ENCODE measurements around the gene HPSE2. TPM values are rescaled to one million over a fixed set of nuclear protein-coding genes. Genes with fewer than 3 reads are reported as not detected.
A peak's percentile ranks its signal among the peaks of the same experiment; 100 is the strongest.
"Not testable (repeated sequence)": the region's sequence is repeated elsewhere in the genome, so short reads cannot be mapped to it uniquely, and the experiment has no call there.

Gene HPSE2
- total RNA-seq, 2 donors from 2014 or later, result 1.0 to 1.8 TPM

DNA sequence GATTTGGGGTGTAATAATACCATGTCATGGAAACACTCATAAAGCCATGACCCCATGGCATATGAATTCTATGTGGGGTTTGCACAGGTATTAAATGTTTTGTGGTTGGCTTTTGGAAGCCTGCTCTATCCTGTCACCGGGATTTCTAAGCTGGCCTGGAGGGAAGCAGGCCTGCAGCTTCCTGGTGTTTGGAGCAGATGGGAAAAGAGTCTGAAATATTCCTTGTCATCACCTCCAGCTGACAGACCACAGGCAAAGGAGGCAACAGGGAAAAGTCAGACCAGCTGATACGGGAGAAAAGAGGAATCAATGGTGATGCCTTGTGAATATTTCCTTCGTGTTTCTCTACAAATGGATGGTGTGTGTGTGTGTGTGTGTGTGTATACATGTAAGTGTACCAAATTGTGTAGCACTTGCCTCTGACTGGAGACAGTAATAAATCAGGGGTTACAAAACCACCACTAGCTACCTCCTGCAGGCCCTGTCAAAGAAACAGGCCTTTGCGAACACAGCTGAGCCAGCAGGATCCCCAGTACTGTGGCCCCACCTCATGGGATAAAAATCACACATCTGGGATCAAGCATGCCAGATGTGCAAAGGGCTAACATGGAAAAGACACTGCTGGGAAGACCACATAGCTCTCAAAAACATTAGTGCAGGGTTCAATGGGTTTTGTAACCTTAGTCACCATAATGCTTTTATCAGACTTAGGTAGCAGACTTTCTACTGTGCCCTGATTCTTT is 668.1 kb downstream of the HPSE2 start:
- no peaks in the 10 kb centered on the region for H3K27me3 ChIP-seq
- intact Hi-C loops (cut with DNase I), result no loop called here
- no peak for DNase-seq
- H3K36me3 ChIP-seq, result no peaks in the 10 kb centered on the region
- no peaks in the 10 kb centered on the region for H3K9me3 ChIP-seq
- H3K27ac ChIP-seq, result no peak overlapping the region
- H3K4me3 ChIP-seq, result no peak overlapping the region
- H3K4me1 ChIP-seq, result no peaks in the 10 kb centered on the region
- TF ChIP-seq, protein P1, sequence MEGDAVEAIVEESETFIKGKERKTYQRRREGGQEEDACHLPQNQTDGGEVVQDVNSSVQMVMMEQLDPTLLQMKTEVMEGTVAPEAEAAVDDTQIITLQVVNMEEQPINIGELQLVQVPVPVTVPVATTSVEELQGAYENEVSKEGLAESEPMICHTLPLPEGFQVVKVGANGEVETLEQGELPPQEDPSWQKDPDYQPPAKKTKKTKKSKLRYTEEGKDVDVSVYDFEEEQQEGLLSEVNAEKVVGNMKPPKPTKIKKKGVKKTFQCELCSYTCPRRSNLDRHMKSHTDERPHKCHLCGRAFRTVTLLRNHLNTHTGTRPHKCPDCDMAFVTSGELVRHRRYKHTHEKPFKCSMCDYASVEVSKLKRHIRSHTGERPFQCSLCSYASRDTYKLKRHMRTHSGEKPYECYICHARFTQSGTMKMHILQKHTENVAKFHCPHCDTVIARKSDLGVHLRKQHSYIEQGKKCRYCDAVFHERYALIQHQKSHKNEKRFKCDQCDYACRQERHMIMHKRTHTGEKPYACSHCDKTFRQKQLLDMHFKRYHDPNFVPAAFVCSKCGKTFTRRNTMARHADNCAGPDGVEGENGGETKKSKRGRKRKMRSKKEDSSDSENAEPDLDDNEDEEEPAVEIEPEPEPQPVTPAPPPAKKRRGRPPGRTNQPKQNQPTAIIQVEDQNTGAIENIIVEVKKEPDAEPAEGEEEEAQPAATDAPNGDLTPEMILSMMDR (IDR thresholded peaks at IDR 0.05), result no peak
- H3K9ac ChIP-seq (ENCODE audit: low read depth in 2 of 2, low read length in 2 of 2), result no peak overlapping the region

DNA sequence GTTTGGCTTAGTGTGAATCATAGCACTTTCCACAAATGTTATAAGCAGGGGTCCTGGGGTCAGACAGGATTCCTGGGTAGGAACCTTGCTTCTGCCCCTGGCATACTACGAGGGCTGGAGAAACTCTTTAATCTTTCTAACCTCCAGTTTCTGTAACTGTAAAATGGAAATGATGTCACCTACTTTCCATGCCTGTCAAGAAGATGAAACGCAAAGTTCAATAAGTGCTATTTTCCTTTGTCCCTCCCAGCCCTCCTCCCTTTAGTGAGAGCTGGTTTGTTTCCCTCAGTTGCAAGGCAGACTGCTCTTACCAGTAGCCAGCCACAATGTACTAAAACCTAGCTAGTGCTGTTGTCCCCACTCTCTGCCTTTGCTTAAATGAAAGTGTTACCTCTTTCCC is 671.8 kb downstream of the HPSE2 start:
- no peak for DNase-seq
- Histone ChIP-seq H3K27ac (no peak overlapping the region), H3K27me3 (no peaks in the 10 kb centered on the region), H3K4me1 (no peaks in the 10 kb centered on the region), H3K9me3 (no peaks in the 10 kb centered on the region), H3K9ac (ENCODE audit: low read depth in 2 of 2, low read length in 2 of 2) (no peak overlapping the region), H3K36me3 (no peaks in the 10 kb centered on the region), H3K4me3 (no peak overlapping the region)
- intact Hi-C loops (cut with DNase I), result no loop called here
- TF ChIP-seq, protein P1 (IDR thresholded peaks at IDR 0.05), result no peak

DNA sequence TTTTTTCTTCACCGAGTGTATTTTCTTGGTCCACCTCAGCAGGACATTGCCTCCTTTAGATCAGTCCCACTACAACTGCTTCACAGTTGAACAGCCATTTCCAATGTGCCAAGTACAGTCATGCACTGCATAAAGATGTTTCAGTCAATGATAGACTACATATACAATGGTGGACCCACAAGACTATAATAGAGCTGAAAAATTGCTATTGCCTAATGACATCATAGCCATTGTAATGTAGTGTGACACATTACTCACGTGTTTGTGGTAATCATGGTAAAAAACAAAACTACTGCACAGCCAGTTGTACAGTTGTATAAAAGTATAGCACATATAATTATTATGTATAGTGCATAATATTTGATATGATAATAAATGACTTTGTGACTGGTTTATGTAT is 675.1 kb downstream of the HPSE2 start:
- intact Hi-C loops (cut with DNase I), result no loop called here
- Histone ChIP-seq H3K4me1 (no peaks in the 10 kb centered on the region), H3K27ac (no peak overlapping the region), H3K36me3 (no peaks in the 10 kb centered on the region), H3K27me3 (no peaks in the 10 kb centered on the region), H3K4me3 (no peak overlapping the region), H3K9ac (ENCODE audit: low read depth in 2 of 2, low read length in 2 of 2) (no peak overlapping the region), H3K9me3 (no peaks in the 10 kb centered on the region)
- DNase-seq, result no peak
- TF ChIP-seq, protein P1 (IDR thresholded peaks at IDR 0.05), result no peak

DNA sequence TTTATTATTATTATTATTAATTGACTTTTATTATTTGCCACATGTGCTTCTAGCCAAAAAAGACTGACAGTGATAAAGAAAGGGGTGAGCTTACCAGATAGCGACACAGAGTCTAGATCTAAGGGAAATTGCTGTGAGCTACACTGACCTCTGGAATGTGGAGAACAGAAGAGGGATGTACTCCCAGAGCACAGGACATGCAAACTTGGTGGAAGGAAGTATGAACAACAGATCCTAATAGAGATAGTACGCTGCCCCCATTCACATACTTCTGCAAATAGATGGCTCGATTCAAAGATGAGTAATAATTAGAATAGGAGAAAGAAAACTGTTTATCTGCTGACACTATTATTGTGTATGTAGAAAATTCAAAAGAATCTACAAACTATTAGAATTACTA is 679.6 kb downstream of the HPSE2 start:
- no peaks in the 10 kb centered on the region for H3K36me3 ChIP-seq
- DNase-seq, result no peak
- TF ChIP-seq, protein P1 (IDR thresholded peaks at IDR 0.05), result no peak
- intact Hi-C loops (cut with DNase I), result no loop called here
- H3K9me3 ChIP-seq, result no peaks in the 10 kb centered on the region
- no peak overlapping the region for H3K4me3 ChIP-seq
- H3K27ac ChIP-seq, result no peak overlapping the region
- no peaks in the 10 kb centered on the region for H3K27me3 ChIP-seq
- no peaks in the 10 kb centered on the region for H3K4me1 ChIP-seq
- no peak overlapping the region for H3K9ac ChIP-seq (ENCODE audit: low read depth in 2 of 2, low read length in 2 of 2)

DNA sequence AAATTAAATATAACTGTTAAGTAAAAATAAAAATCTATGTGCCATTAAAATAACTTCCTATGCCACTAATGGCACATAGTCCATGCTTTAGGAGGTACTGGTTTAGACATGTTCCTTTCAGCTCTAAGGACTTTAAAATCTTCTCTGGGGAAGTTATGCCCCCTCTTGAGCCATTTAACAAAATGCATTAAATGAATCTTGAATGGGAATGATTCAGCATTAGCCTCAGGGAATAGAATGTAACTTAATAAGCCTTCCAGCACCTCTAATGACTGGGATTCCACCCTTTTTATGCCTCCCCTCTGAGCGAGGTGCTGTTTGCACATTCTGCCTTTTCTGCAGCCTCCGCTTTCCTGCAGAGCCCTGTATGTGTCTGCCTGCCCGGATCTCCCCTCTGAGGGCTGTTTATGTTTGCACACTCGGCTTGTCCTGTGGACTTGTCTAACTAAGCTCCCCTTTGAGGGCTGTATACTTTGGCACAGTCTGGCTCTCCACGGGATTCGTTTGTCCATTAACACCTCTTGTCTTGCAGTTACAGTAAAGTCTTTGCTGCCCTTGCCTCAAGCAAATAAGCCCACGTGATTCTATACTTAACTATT is 680.5 kb downstream of the HPSE2 start:
- H3K4me3 ChIP-seq, result no peak overlapping the region
- H3K4me1 ChIP-seq, result no peaks in the 10 kb centered on the region
- TF ChIP-seq, protein P1 (IDR thresholded peaks at IDR 0.05), result no peak
- no peak overlapping the region for H3K9ac ChIP-seq (ENCODE audit: low read depth in 2 of 2, low read length in 2 of 2)
- no peak for DNase-seq
- intact Hi-C loops (cut with DNase I), result no loop called here
- H3K27me3 ChIP-seq, result no peaks in the 10 kb centered on the region
- no peak overlapping the region for H3K27ac ChIP-seq
- no peaks in the 10 kb centered on the region for H3K9me3 ChIP-seq
- H3K36me3 ChIP-seq, result no peaks in the 10 kb centered on the region

DNA sequence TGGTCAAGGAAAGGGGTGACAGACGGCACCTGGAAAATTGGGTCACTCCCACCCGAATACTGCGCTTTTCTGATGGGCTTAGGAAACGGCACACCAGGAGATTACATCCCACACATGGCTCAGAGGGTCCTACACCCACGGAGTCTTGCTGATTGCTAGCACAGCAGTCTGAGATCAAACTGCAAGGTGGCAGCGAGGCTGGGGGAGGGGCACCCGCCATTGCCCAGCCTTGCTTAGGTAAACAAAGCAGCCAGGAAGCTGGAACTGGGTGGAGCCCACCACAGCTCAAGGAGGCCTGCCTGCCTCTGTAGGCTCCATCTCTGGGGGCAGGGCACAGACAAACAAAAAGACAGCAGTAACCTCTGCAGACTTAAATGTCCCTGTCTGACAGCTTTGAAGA is 694.1 kb downstream of the HPSE2 start:
- intact Hi-C loops (cut with DNase I); H3K36me3 ChIP-seq; H3K9me3 ChIP-seq; H3K9ac ChIP-seq (ENCODE audit: low read depth in 2 of 2, low read length in 2 of 2); H3K4me1 ChIP-seq; H3K4me3 ChIP-seq; H3K27ac ChIP-seq; H3K27me3 ChIP-seq: not testable (repeated sequence)
- peak; percentile 36 for DNase-seq

All from colonic mucosa (tissue), 4 donors.